ENCODE measurements around the gene ZNF22.

Gene ZNF22

GRCh38 chr10:45015590-45015989 lies 14.9 kb downstream of the ZNF22 start:
- no peak for DNase-seq (ENCODE audit: low read depth)

- DNase-seq (ENCODE audit: low read depth): no peak
Observed at GRCh38 chr10:45023426-45023825, 22.7 kb downstream of the ZNF22 start.

DNA sequence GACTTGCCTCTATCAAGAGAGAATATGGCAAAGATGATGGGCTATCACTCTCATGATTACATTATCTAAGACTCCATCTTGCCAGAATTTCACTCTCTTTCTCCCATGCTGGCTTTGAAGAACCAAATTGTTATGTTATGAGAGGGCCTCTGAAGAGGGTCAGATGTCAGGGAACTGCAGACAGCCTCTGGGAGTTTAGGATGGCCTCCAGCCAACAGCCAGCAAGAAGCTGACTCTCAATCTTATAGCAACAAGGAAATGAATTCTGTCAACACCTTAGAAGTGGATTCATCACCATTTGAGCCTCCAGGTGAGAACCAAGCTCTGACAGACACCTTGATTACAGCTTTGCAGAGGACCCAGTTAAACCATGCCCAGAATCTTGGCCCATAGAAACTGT lies 33.6 kb downstream of the ZNF22 start:
- no peak for DNase-seq (ENCODE audit: low read depth)

- no peak for DNase-seq (ENCODE audit: low read depth)
Observed at GRCh38 chr10:45035673-45036072, 35.0 kb downstream of the ZNF22 start.

GRCh38 chr10:45040921-45041542 lies 40.3 kb downstream of the ZNF22 start:
- no peak for DNase-seq (ENCODE audit: low read depth)

DNA sequence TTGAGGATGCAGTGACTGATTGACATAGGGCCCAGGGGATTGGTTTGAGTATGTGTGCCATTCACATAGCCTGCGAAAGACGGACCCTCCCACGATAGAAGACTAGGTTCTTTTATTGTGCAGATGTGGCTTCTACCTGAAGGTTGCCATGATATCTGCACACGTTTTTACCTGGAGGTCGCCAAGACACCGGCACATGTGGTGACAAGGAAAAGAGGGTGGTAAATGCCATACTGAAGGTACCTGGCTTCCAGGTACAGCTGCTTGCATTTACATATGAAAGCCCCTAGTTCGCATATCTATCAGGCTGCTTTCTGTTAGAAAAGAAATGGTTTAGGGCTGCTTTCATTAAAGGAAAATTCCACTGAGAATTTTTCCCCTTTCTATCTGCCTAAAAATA lies 43.6 kb downstream of the ZNF22 start:
- DNase-seq (ENCODE audit: low read depth): no peak

DNA sequence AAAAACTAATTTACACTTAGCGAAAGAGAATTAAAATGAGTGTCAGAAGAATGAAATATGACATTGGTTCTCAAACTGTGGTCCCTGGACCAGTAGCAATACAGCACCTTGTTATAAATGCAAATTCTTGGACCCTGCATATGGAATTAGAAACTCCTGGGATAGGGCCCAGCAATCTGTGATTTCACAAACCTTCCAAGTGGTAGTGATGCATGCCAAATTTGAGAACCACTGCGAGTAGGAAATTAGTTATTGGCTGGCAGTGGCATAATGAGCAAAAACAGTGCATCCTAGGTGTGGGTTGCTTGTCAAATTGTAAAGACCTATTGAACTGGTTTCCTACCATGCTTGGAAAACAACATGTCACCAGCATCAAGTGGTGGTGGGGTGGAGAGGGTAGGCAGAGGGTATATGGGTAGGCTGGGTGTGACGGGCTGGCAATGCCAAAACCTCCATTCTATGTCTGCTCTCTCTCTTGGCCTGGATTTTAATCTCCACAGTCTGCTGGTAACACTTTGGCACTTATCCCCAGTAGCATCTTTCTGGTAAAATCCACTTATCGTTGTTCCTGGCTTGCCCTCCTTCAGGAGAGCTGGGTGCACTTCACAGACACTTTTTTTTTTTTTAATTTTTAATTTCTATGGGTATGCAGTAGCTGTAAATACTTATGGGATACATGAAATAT lies 50.0 kb downstream of the ZNF22 start:
- no peak for DNase-seq (ENCODE audit: low read depth)

- no peak for DNase-seq (ENCODE audit: low read depth)
Observed at GRCh38 chr10:45052700-45053099, 52.0 kb downstream of the ZNF22 start.

DNA sequence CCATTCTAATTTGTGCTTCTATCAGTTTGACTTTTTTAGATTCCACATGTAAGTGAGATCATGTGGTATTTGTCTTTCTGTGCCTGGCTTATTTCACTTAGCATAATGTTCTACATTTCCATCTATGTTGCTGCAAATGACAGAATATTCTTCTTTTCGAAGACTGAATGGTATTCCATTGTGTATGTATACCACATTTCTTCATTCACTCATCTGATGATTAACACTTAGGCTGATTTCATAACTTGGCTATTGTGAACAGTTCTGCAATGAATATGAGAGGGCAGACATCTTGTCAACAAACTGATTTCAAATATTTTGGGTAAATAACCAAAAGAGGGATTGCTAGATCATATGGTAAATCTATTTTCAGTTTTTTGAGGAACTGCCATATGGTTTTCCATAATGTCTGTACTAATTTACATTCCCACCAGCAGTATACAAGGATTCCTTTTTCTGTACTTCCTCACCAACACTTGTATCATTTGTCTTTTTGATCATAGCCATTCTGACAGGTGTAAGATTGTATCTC lies 52.9 kb downstream of the ZNF22 start:
- DNase-seq (ENCODE audit: low read depth): no peak
